Adrenal gland (tissue), 12 donors: ENCODE measurements around the gene ZNF436. TPM values are rescaled to one million over a fixed set of nuclear protein-coding genes. Genes with fewer than 3 reads are reported as not detected.

ENCODE experiments used
- DNase-seq, 7 donors: peaks; one replicate each; pipeline ENCODE4 v3.0.0-alpha.2; 2019 to 2020
- H3K27ac ChIP-seq, 5 donors: fragments of 200-600 bp; sonication (generic) in 4 of 5; 1 replicate in 3 of 5; 2 replicates in 2 of 5; pipeline versions ENCODE4 v1.5.1 to v1.8.0; 2016 to 2020; ENCODE audit warnings: mild to moderate bottlenecking in 1 of 5
- H3K27me3 ChIP-seq: fragments of 200-600 bp; 2 replicates; pipeline ENCODE4 v1.8.0; 2021
- H3K36me3 ChIP-seq, 2 donors: fragments of 200-600 bp; replicated peaks in 1 of 2; 1 replicate in 1 of 2; 2 replicates in 1 of 2; pipeline versions ENCODE4 v1.5.1 to v1.8.0; 2018 to 2022
- H3K4me1 ChIP-seq, 2 donors: fragments of 200-600 bp; replicated peaks in 1 of 2; 1 replicate in 1 of 2; 2 replicates in 1 of 2; pipeline versions ENCODE4 v1.5.1 to v1.8.0; 2018 to 2021
- H3K4me3 ChIP-seq, 4 donors: fragments of 200-600 bp; sonication (generic) in 3 of 4; one replicate each; pipeline ENCODE4 v1.5.1; 2016 to 2018
- H3K9me3 ChIP-seq, 3 donors: fragments of 200-600 bp; sonication (generic) in 1 of 3; replicated peaks in 1 of 3; 1 replicate in 2 of 3; 2 replicates in 1 of 3; pipeline versions ENCODE4 v1.5.1 to v1.8.0; 2016 to 2021
- POLR2A ChIP-seq, 2 donors: fragments of 450-650 bp; IDR thresholded peaks; one replicate each; pipeline ENCODE4 v1.6.1; 2017; ENCODE audit warnings: antibody characterized with exemption in 2 of 2, mild to moderate bottlenecking in 2 of 2, moderate library complexity in 1 of 2
- WGBS, 4 donors: extraction: QIAGEN DNeasy Blood & Tissue Kit in 2 of 4; methylation state at CpG; one replicate each; pipeline versions ENCODE4 v1.1.5 to v1.1.7; 2013 to 2017; 5-methylcytosine and 5-hydroxymethylcytosine counted together
- intact Hi-C, 2 donors: fragments of 100-400 bp; cut with DNase I; formaldehyde crosslinking; loops; one replicate each; pipeline versions ENCODE4 v1.14.1 to v1.15.0; 2022 to 2023
- polyA plus RNA-seq, 3 donors: library from polyadenylated mRNA; stranded (reverse); fragments of 200-250 nt in 2 of 3; fragments of 350-450 nt in 1 of 3; fragmentation: Illumina TruSeq in 1 of 3; extraction: RNeasy Lipid Tissue Mini Kit (QIAGEN cat#74804) in 1 of 3; gene quantifications; one replicate each; pipeline ENCODE4 v1.2.3, GENCODE V29; 2013 to 2014
- total RNA-seq, 9 donors: library from RNA; depleted of rRNA in 4 of 9; stranded (reverse); fragments of >200 nt in 4 of 9; fragments of 120-200 nt in 1 of 9; fragmentation: NEBNext Ultra II Directional in 1 of 9; extraction: Animal tissue kit (Norgen Biotek cat#: 25700) in 1 of 9; gene quantifications; one replicate each; pipeline versions ENCODE4 v1.1.0 to v1.2.4, GENCODE V29; 2013 to 2023
- TF ChIP-seq, protein P1 (sequence below), 6 experiments: fragments of 450-650 bp in 4 of 6; fragments of 200-600 bp in 2 of 6; sonication (generic) in 1 of 6; IDR thresholded peaks; 1 replicate in 5 of 6; 2 replicates in 1 of 6; pipeline versions ENCODE4 v1.5.1 to v1.8.0; 2016 to 2021; ENCODE audit warnings: antibody characterized with exemption in 6 of 6, mild to moderate bottlenecking in 2 of 6, moderate library complexity in 1 of 6
- donor health status: healthy with polysubstance abuse.
- donor health status: Bipolar disorder and iron deficiency.
- donor health status: DM: yes; HTN: yes; CAD: no.
- donor health status: DM: no; HTN: no; CAD: no.
- donor health status: DM: no; HTN: no; CAD: no.
- donor health status: DM: yes; HTN: yes; CAD: no.

Gene ZNF436
- total and polyA plus RNA-seq, 12 donors, result 7.8 to 43.7 (median 20.2) TPM

DNA sequence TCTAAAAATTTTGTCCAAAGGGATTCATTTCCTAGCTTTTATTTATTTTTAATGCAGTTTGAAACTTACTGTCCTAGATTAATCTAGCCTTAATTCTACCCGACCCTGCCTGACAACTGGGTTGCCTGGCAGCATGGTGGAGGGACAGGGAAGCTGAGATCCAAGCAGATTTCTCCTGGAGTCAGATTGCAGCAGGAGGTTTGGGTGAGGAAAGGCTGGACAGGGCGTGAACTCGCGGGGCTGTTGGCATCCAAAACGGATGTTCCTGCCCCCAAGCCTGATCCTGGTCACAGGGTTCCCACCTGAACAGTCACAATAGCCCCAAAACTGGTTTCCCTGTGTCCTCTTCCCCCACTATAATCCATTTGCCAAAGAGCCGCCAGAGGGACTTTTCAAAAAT, 31.7 kb upstream of the ZNF436 start:
- H3K27ac ChIP-seq, result peak overlapping the region in 2 of 5 donors; percentile 55 to 87
- peaks cover 0 to 7% of the 10 kb centered on the region in 2 donors for H3K36me3 ChIP-seq
- WGBS, 4 donors, result 81 to 87% (median 83%) methylated on average over 6 of the region's 6 CpGs

DNA sequence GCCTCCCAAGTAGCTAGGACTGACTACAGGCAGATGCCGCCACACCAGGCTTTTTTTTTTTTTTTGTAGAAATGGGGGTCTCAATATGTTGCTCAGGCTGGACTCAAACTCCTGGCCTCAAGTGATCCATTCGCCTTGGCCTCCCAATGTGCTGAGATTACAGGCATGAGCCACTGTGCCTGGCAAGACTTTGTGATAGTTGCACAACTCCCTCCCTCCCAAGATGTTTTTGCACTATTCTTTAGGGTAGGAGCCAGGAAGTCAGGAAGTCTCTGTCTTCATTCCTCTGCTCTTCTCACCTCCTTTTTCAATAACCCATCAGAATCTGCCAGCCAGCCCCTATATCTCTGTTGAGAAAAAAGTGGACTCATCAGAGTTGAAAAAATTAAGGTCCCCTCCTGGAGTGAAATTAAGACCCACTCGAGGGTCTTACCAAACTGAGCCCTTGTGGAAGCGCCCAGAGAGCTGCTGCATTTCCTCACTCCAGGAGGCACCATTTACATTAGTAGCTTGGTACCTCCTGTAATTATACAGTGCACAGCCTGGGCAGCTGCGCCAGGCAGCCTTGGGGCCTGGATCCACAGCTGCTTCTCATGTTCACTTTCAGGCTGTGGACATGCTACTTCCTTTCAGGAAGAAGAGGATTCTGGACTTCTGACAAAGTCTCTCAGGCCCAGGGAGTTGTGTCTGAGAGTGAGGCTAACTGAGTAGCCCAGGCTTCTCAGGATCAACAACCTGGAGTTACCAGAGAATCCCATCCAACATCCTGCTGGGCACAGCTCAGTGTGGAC, 30.9 kb upstream of the ZNF436 start:
- no peak for TF ChIP-seq POLR2A (IDR thresholded peaks at IDR 0.05)
- TF ChIP-seq, protein P1, sequence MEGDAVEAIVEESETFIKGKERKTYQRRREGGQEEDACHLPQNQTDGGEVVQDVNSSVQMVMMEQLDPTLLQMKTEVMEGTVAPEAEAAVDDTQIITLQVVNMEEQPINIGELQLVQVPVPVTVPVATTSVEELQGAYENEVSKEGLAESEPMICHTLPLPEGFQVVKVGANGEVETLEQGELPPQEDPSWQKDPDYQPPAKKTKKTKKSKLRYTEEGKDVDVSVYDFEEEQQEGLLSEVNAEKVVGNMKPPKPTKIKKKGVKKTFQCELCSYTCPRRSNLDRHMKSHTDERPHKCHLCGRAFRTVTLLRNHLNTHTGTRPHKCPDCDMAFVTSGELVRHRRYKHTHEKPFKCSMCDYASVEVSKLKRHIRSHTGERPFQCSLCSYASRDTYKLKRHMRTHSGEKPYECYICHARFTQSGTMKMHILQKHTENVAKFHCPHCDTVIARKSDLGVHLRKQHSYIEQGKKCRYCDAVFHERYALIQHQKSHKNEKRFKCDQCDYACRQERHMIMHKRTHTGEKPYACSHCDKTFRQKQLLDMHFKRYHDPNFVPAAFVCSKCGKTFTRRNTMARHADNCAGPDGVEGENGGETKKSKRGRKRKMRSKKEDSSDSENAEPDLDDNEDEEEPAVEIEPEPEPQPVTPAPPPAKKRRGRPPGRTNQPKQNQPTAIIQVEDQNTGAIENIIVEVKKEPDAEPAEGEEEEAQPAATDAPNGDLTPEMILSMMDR (IDR thresholded peaks at IDR 0.05), result no peak
- peak in 1 of 7 donors; percentile 53 for DNase-seq
- H3K27me3 ChIP-seq, result no peaks in the 10 kb centered on the region
- intact Hi-C loops, result loop anchor here in 1 of 2 donors (10.0 kb wide), 1 partner anchor 66 kb away; no protein-coding TSS in a partner anchor
- peaks cover 16 to 52% of the 10 kb centered on the region in 2 donors for H3K4me1 ChIP-seq
- 68 to 86% (median 81%) methylated on average over 4 to 5 of the region's 5 CpGs for WGBS, 4 donors
- peak overlapping the region in 2 of 5 donors; percentile 55 to 65 for H3K27ac ChIP-seq
- no peaks in the 10 kb centered on the region for H3K9me3 ChIP-seq
- H3K4me3 ChIP-seq, result no peak overlapping the region
- peaks cover 0 to 7% of the 10 kb centered on the region in 2 donors for H3K36me3 ChIP-seq

More for the DNA sequence above, 31.7 kb upstream of the ZNF436 start:
- DNase-seq, result no peak
- no peaks in the 10 kb centered on the region for H3K27me3 ChIP-seq
- TF ChIP-seq POLR2A (IDR thresholded peaks at IDR 0.05), result no peak
- TF ChIP-seq, protein P1 (IDR thresholded peaks at IDR 0.05), result no peak
- intact Hi-C loops, result loop anchor here in 1 of 2 donors (10.0 kb wide), 1 partner anchor 67 kb away; no protein-coding TSS in a partner anchor
- peaks cover 16 to 52% of the 10 kb centered on the region in 2 donors for H3K4me1 ChIP-seq
- no peak overlapping the region for H3K4me3 ChIP-seq
- no peaks in the 10 kb centered on the region for H3K9me3 ChIP-seq

DNA sequence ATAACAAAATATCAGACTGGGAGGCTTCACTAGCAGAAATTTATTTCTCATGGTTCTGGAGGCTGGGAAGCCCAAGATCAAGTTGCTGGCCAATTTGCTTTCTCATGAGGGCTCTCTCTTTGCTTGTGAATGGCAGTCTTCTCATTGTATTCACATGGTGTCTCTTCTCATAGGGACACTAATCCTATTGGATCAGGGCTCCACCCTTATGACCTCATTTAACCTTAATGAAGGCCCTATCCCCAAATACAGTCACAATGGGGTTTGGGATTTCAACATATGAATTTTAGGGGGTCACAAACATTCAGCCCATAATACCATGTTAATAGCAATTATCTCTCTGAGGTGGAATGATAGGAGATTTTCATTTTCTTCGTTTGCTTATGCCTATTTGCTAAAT, 29.6 kb upstream of the ZNF436 start:
- no peak for DNase-seq
- WGBS, 4 donors, result 91 to 100% (median 94%) methylated on average over 1 of the region's 1 CpG

DNA sequence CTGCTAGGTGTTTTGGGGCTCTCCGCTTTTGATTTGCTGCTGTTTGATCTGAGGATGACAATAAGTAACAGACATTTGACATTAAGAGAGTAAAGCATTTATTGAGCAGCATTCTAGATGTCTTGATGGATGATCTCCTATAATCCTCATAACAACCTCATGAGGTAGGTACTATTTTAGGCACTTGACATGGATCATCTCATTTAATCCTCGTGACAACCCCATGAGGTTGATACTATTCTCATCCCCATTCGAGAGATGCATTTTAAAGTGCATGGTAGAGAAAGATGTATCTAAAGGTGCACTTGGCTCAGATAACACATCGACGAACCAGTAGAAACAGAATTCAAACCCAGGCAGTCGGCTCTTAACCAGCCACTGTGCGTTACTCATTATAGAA, 28.3 kb upstream of the ZNF436 start:
- intact Hi-C loops, result loop anchor here in 1 of 2 donors (5.0 kb wide), 1 partner anchor 56 kb away; the partner anchor contains the start of gene HNRNPR
- Histone ChIP-seq H3K4me3 (no peak overlapping the region), H3K36me3 (peaks cover 0 to 7% of the 10 kb centered on the region in 2 donors), H3K27me3 (no peaks in the 10 kb centered on the region), H3K27ac (no peak overlapping the region), H3K4me1 (peaks cover 24 to 53% of the 10 kb centered on the region in 2 donors), H3K9me3 (no peaks in the 10 kb centered on the region)
- DNase-seq, result no peak
- TF ChIP-seq POLR2A (IDR thresholded peaks at IDR 0.05), result no peak
- TF ChIP-seq, protein P1 (IDR thresholded peaks at IDR 0.05), result no peak
- WGBS, 4 donors, result 92 to 97% (median 96%) methylated on average over 7 of the region's 7 CpGs

More for the DNA sequence above, 29.6 kb upstream of the ZNF436 start:
- no peak overlapping the region for H3K27ac ChIP-seq
- H3K4me1 ChIP-seq, result peaks cover 25 to 53% of the 10 kb centered on the region in 2 donors
- intact Hi-C loops, result loop anchor here in 1 of 2 donors (5.0 kb wide), 1 partner anchor 57 kb away; the partner anchor contains the start of gene HNRNPR
- H3K4me3 ChIP-seq, result no peak overlapping the region
- TF ChIP-seq, protein P1 (IDR thresholded peaks at IDR 0.05), result no peak
- no peak for TF ChIP-seq POLR2A (IDR thresholded peaks at IDR 0.05)
- no peaks in the 10 kb centered on the region for H3K27me3 ChIP-seq
- no peaks in the 10 kb centered on the region for H3K9me3 ChIP-seq
- peaks cover 0 to 7% of the 10 kb centered on the region in 2 donors for H3K36me3 ChIP-seq
